ENCODE data around the gene HMG20B.

DNA sequence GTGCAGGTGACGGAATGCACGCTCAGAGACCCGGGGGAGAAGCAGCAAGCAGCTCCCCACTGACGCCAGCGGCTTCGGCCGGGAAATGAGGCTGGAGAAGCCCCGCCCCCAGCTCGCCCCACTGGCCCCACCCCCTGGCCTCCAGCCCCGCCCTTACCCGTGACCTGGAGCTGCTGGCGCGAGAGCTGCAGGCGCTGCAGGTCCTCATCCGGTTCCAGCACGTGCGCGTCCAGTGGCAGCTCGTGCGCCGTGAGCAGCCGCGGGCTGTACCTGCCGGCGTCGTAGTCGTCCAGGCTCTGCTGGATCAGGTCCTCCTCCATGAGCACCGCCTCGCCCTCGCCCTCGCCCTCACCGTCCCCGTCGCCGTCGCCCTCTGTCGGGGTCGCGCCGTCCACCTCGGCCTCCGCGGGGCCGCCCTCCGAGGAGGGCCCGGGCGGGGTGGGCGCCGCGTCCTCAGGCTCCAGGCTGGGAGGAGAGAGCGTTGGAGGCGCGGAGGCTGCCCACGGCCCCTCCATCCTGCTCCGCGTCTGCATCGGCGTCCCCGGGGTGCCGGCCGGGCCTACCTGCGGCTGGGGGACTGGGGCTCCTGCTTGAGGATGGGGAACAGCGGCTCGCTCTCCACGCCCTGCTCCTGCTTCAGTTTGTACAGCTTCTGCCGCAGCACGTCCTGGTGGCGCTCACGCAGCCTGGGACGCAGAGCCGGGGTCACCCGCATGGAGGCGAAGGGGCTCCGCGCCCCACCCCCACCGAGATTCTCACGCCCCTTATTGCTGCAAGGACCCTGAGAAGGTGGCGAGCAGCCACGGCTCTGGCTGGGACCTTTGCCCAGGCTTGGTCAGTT lies 40.4 kb downstream of the HMG20B start:
- TF ChIP-seq, protein P1, sequence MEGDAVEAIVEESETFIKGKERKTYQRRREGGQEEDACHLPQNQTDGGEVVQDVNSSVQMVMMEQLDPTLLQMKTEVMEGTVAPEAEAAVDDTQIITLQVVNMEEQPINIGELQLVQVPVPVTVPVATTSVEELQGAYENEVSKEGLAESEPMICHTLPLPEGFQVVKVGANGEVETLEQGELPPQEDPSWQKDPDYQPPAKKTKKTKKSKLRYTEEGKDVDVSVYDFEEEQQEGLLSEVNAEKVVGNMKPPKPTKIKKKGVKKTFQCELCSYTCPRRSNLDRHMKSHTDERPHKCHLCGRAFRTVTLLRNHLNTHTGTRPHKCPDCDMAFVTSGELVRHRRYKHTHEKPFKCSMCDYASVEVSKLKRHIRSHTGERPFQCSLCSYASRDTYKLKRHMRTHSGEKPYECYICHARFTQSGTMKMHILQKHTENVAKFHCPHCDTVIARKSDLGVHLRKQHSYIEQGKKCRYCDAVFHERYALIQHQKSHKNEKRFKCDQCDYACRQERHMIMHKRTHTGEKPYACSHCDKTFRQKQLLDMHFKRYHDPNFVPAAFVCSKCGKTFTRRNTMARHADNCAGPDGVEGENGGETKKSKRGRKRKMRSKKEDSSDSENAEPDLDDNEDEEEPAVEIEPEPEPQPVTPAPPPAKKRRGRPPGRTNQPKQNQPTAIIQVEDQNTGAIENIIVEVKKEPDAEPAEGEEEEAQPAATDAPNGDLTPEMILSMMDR (IDR thresholded peaks at IDR 0.05) = no peak
- TF ChIP-seq POLR2A (IDR thresholded peaks at IDR 0.05) = no peak
